ENCODE data around the gene UFD1.

- TF ChIP-seq POLR2A (IDR thresholded peaks at IDR 0.05; ENCODE audit: low read length) (no peak), GATA1 (IDR thresholded peaks at IDR 0.05; ENCODE audit: low read depth, low read length) (no peak)
Measured at GRCh38 chr22:19510919-19511341, 31.9 kb upstream of the UFD1 start.
